Ishikawa (cell line): ENCODE results near the gene KAT6B.

Experiments used
- EP300 ChIP-seq: IDR thresholded peaks from 2 replicates; pipeline ENCODE4 v1.6.1; 2012; ENCODE audit warnings: borderline replicate concordance
- FOXM1 ChIP-seq: IDR thresholded peaks from 2 replicates; pipeline ENCODE4 v1.6.1; 2012; ENCODE audit warnings: low read depth, borderline replicate concordance
- MAX ChIP-seq: IDR thresholded peaks from 2 replicates; pipeline ENCODE4 v1.6.1; 2012
- TAF1 ChIP-seq: IDR thresholded peaks from 2 replicates; pipeline ENCODE4 v1.6.1; 2012; ENCODE audit warnings: low read depth, mild to moderate bottlenecking
- TCF12 ChIP-seq: IDR thresholded peaks from 2 replicates; pipeline ENCODE4 v1.6.1; 2012; ENCODE audit warnings: low read depth

- no peak for TF ChIP-seq FOXM1
- no peak for TF ChIP-seq EP300
- no peak for TF ChIP-seq TAF1
- TF ChIP-seq TCF12 = no peak
- no peak for TF ChIP-seq MAX
These were observed 28.9 kb upstream of the KAT6B start for GRCh38 chr10:74797550-74797949.
